Measurements from ENCODE around the gene HSPA12B.

Gene HSPA12B

DNA sequence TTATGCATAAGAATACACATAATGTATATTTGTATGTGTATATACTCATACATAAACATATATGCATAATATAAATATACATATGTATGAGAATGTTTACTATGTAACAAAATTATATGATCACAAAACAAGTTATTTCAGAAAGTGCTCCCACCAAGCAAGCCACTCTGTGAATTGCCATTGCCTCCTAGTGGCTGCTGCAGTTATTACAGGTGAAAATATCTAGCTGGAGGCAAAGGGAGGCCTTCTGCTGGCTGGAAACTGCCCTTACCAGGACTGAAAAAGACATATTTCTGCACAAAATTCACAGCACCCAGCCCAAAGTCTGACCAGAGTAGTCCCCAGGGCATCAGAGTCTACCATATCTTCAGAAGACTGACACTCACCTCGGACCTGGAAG lies 36.3 kb upstream of the HSPA12B start:
- DNase-seq (ENCODE audit: extremely low spot score) = no peak
- ChIA-PET POLR2A (no interaction called here), CTCF (interaction anchor here (1.9 kb wide), 1 partner anchor 14 kb away, joined by 7 read pairs; no protein-coding TSS in a partner anchor)
- no peak for TF ChIP-seq ZNF384 (IDR thresholded peaks at IDR 0.05)
- no peak for TF ChIP-seq SP1 (IDR thresholded peaks at IDR 0.05)
- no peak for TF ChIP-seq SUZ12 (IDR thresholded peaks at IDR 0.05)
- TF ChIP-seq ARNT (IDR thresholded peaks at IDR 0.05) = no peak
- TF ChIP-seq BHLHE40 (IDR thresholded peaks at IDR 0.05; ENCODE audit: borderline replicate concordance) = no peak
- no peak for TF ChIP-seq PKNOX1 (IDR thresholded peaks at IDR 0.05)
- TF ChIP-seq CTBP1 (IDR thresholded peaks at IDR 0.05; ENCODE audit: borderline replicate concordance) = no peak

DNA sequence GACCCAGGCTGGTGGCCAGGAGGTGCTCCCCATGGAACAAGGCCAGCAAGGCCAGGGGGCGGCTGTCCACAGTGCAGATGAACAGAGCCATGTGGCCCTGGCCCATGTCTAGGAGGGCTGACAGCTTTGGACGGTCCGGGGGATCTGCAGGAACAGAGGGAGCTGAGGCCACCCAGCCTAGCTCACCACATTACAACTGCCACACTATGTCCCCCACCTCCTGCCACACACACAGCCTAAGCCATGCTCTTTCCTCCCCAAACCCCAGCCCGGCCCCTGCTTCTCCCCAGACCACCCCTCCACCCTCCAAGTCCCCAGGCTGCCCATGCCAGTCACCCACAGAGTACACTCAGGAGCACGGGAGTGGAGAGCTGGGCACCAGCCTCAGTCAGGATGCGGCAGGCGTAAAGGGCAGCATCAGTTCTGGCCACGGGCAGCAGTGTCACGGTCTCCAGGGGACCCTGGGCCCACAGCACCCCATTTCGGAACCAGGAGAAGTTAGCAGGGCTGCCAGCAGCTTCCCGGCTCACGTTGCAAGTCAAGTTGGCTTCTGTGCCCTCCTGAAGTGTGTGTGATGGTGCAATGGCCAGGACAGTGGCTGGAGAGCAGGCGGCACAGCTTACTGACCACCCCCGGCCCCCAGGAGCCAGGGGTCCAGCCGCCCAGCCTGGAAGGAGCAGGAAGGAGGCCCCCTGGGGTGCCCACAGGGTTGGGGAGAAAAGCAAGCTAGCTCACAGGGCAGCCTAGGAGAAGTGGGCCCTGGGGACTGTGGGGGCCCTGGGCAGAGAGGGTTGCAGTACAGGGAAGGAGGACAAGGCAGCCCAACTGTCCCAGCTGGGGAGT lies 35.5 kb upstream of the HSPA12B start:
- no peak for DNase-seq (ENCODE audit: extremely low spot score)
- CTCF ChIA-PET = interaction anchor here (1.9 kb wide), 1 partner anchor 14 kb away, joined by 7 read pairs; no protein-coding TSS in a partner anchor
- POLR2A ChIA-PET = no interaction called here
- TF ChIP-seq SP1 (IDR thresholded peaks at IDR 0.05) (no peak), L3MBTL2 (conservative IDR thresholded peaks at IDR 0.05) (no peak), ZNF384 (IDR thresholded peaks at IDR 0.05) (no peak), NFRKB (IDR thresholded peaks at IDR 0.05) (no peak)

GRCh38 chr20:3697588-3698305 lies 34.7 kb upstream of the HSPA12B start:
- ChIA-PET POLR2A (no interaction called here), CTCF (interaction anchor here (1.9 kb wide), 1 partner anchor 13 kb away, joined by 7 read pairs; no protein-coding TSS in a partner anchor)
- no peak for DNase-seq (ENCODE audit: extremely low spot score)
- no peak for TF ChIP-seq BHLHE40 (IDR thresholded peaks at IDR 0.05; ENCODE audit: borderline replicate concordance)
- no peak for TF ChIP-seq NFRKB (IDR thresholded peaks at IDR 0.05)
- TF ChIP-seq SP1 (IDR thresholded peaks at IDR 0.05) = no peak

- no peak for TF ChIP-seq ELF4 (IDR thresholded peaks at IDR 0.05)
- CTCF ChIA-PET = interaction anchor here (2.4 kb wide), 1 partner anchor 12 kb away, joined by 7 read pairs; no protein-coding TSS in a partner anchor
- POLR2A ChIA-PET = no interaction called here
- DNase-seq (ENCODE audit: extremely low spot score) = no peak
These were observed 33.9 kb upstream of the HSPA12B start for GRCh38 chr20:3698591-3699001.

DNA sequence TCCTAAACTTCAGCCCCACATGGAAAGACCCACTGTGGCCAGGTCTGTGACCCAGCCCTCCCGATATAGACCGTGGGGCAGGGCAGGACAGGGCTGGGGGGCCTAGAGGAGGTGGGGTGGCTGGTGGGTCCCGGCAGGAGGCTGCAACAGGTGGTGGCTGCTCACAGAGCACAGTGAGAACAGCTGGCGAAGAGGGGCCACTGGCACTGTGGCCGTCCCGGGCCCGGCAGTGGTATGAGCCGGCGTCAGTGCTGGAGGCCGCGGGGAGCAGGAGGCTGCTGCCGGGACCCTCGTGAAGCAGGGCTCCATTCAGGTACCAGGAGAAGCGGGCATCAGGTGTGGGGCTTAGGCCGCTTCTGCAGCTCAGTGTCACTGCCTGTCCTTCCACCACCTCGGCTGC lies 33.4 kb upstream of the HSPA12B start:
- CTCF ChIA-PET = interaction anchor here (1.2 to 2.4 kb wide), 2 partner anchors 12 to 22 kb away, joined by 3 to 7 read pairs; no protein-coding TSS in a partner anchor
- POLR2A ChIA-PET = no interaction called here

GRCh38 chr20:3701061-3701998 lies 31.2 kb upstream of the HSPA12B start:
- TF ChIP-seq HDGF (IDR thresholded peaks at IDR 0.05; ENCODE audit: borderline replicate concordance) (no peak), FOXA1 (IDR thresholded peaks at IDR 0.05) (no peak), L3MBTL2 (conservative IDR thresholded peaks at IDR 0.05) (no peak), PKNOX1 (IDR thresholded peaks at IDR 0.05) (no peak)

More for the DNA sequence above, 33.4 kb upstream of the HSPA12B start:
- TF ChIP-seq HDGF (IDR thresholded peaks at IDR 0.05; ENCODE audit: borderline replicate concordance) = no peak
- no peak for TF ChIP-seq PKNOX1 (IDR thresholded peaks at IDR 0.05)
- TF ChIP-seq SP1 (IDR thresholded peaks at IDR 0.05) = no peak
- TF ChIP-seq ARNT (IDR thresholded peaks at IDR 0.05) = no peak
- TF ChIP-seq LEF1 (IDR thresholded peaks at IDR 0.05; ENCODE audit: borderline replicate concordance) = no peak
- no peak for TF ChIP-seq BHLHE40 (IDR thresholded peaks at IDR 0.05; ENCODE audit: borderline replicate concordance)
- TF ChIP-seq NFRKB (IDR thresholded peaks at IDR 0.05) = no peak
- TF ChIP-seq ELF4 (IDR thresholded peaks at IDR 0.05) = no peak
- no peak for TF ChIP-seq FOXM1 (IDR thresholded peaks at IDR 0.05; ENCODE audit: borderline replicate concordance)
- DNase-seq (ENCODE audit: extremely low spot score) = no peak

More at GRCh38 chr20:3701061-3701998, 31.2 kb upstream of the HSPA12B start:
- CTCF ChIA-PET = interaction anchor here (2.4 kb wide), 1 partner anchor 10 kb away, joined by 7 read pairs; no protein-coding TSS in a partner anchor
- no peak for DNase-seq (ENCODE audit: extremely low spot score)
- POLR2A ChIA-PET = no interaction called here
